Gastroesophageal sphincter (tissue), 4 donors: ENCODE measurements around the gene GALNT12. TPM values are rescaled to one million over a fixed set of nuclear protein-coding genes. Genes with fewer than 3 reads are reported as not detected.

Experiments
- ATAC-seq: fragments of 150-250 bp; one replicate; pipeline ENCODE4 v1.9.1; 2016; ENCODE audit warnings: mild to moderate bottlenecking, moderate library complexity
- H3K27ac ChIP-seq, 4 donors: fragments of 200-600 bp; sonication (generic) in 3 of 4; 1 replicate in 3 of 4; 2 replicates in 1 of 4; pipeline ENCODE4 v1.5.1; 2016 to 2019
- H3K27me3 ChIP-seq: fragments of 200-600 bp; sonication (generic); one replicate; pipeline ENCODE4 v1.5.1; 2019
- H3K36me3 ChIP-seq, 2 donors: fragments of 200-600 bp; sonication (generic); one replicate each; pipeline ENCODE4 v1.5.1; 2019; ENCODE audit warnings: control low read depth in 1 of 2
- H3K4me1 ChIP-seq, 3 donors: fragments of 200-600 bp; sonication (generic); 1 replicate in 2 of 3; 2 replicates in 1 of 3; pipeline ENCODE4 v1.5.1; 2016 to 2019; ENCODE audit warnings: control low read depth in 2 of 3
- H3K4me3 ChIP-seq, 2 donors: fragments of 200-600 bp; sonication (generic); one replicate each; pipeline ENCODE4 v1.5.1; 2019; ENCODE audit warnings: mild to moderate bottlenecking in 1 of 2, moderate library complexity in 1 of 2
- H3K9me3 ChIP-seq, 3 donors: fragments of 200-600 bp; sonication (generic); one replicate each; pipeline ENCODE4 v1.5.1; 2017 to 2019; ENCODE audit warnings: control low read depth in 2 of 3
- CTCF ChIP-seq, 4 experiments: fragments of 200-600 bp in 2 of 4; fragments of 450-650 bp in 2 of 4; sonication (generic) in 1 of 4; IDR thresholded peaks; one replicate each; pipeline ENCODE4 v1.5.1; 2017 to 2019; ENCODE audit warnings: antibody characterized with exemption in 4 of 4, mild to moderate bottlenecking in 2 of 4, moderate library complexity in 2 of 4
- EP300 ChIP-seq: sonication (generic); formaldehyde crosslinking; IDR thresholded peaks from one replicate; pipeline ENCODE4 v1.6.1; 2017; ENCODE audit warnings: antibody characterized with exemption, mild to moderate bottlenecking
- POLR2A ChIP-seq, 2 donors: fragments of 450-650 bp; IDR thresholded peaks; one replicate each; pipeline ENCODE4 v1.6.1; 2017; ENCODE audit warnings: antibody characterized with exemption in 2 of 2, mild to moderate bottlenecking in 2 of 2, moderate library complexity in 1 of 2
- POLR2AphosphoS5 ChIP-seq: sonication (generic); formaldehyde crosslinking; IDR thresholded peaks from one replicate; pipeline ENCODE4 v1.6.1; 2017; ENCODE audit warnings: antibody characterized with exemption
- WGBS, 2 donors: methylation state at CpG; one replicate each; pipeline ENCODE4 v1.1.5; 2018; ENCODE audit warnings: low coverage in 1 of 2; 5-methylcytosine and 5-hydroxymethylcytosine counted together
- total RNA-seq, 4 donors: library from RNA; depleted of rRNA; stranded (reverse); fragments of >200 nt; gene quantifications; one replicate each; pipeline ENCODE4 v1.1.0, GENCODE V29; 2016

The GALNT12 gene
- total RNA-seq, 4 donors from 2014 or later: 13.7 to 34.6 (median 15.2) TPM

- Histone ChIP-seq H3K27ac (no peak overlapping the region), H3K27me3 (no peaks in the 10 kb centered on the region), H3K9me3 (no peaks in the 10 kb centered on the region), H3K36me3 (no peaks in the 10 kb centered on the region), H3K4me3 (no peak overlapping the region), H3K4me1 (peaks cover 0 to 20% (median 5%) of the 10 kb centered on the region in 3 donors)
- ATAC-seq: no peak
- TF ChIP-seq POLR2AphosphoS5 (no peak), POLR2A (IDR thresholded peaks at IDR 0.05) (no peak), CTCF (IDR thresholded peaks at IDR 0.05) (no peak), EP300 (no peak)
- WGBS, 2 donors: 94% methylated on average over 3 of the region's 5 CpGs; no CpG with 5 or more reads in 1 of the 2 donors
These were observed 67.3 kb downstream of the GALNT12 start for GRCh38 chr9:98874721-98875255.

GRCh38 chr9:98875536-98875935, 68.1 kb downstream of the GALNT12 start:
- 83 to 99% methylated on average over 2 to 5 of the region's 5 CpGs for whole genome bisulfite sequencing, 2 donors
- TF ChIP-seq EP300 (no peak), CTCF (IDR thresholded peaks at IDR 0.05) (no peak), POLR2A (IDR thresholded peaks at IDR 0.05) (no peak), POLR2AphosphoS5 (no peak)
- ATAC-seq: no peak

DNA sequence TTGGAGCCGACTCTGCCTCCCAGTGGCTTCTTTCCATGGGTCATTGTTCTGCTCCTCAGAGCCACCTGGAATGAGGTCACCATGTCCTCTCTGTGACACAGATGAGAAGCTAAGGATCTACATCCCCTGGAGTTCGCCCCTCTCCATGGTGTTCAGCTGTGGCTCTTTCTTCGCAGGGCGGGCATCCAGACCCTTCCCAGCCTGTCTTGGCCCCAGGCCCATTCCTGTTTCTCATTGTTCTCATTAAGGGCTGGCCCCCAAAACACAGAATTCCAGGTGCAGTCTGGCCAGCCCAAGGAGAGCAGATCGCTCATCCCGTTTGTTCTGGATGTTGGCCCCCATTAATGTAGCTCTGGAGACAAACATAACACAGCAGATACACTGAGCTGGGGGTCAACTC, 69.8 kb downstream of the GALNT12 start:
- no peak overlapping the region for H3K4me3 ChIP-seq
- no peaks in the 10 kb centered on the region for H3K9me3 ChIP-seq
- TF ChIP-seq CTCF (IDR thresholded peaks at IDR 0.05) (no peak), EP300 (no peak), POLR2A (IDR thresholded peaks at IDR 0.05) (no peak), POLR2AphosphoS5 (no peak)
- H3K4me1 ChIP-seq: peaks cover 0 to 40% (median 5%) of the 10 kb centered on the region in 3 donors
- no peaks in the 10 kb centered on the region for H3K27me3 ChIP-seq
- WGBS, 2 donors: no CpG with 5 or more reads among the region's 6 CpGs
- no peak for ATAC-seq
- no peak overlapping the region for H3K27ac ChIP-seq
- H3K36me3 ChIP-seq: no peaks in the 10 kb centered on the region

More at GRCh38 chr9:98875536-98875935, 68.1 kb downstream of the GALNT12 start:
- Histone ChIP-seq H3K27me3 (no peaks in the 10 kb centered on the region), H3K27ac (no peak overlapping the region), H3K9me3 (no peaks in the 10 kb centered on the region), H3K4me3 (no peak overlapping the region), H3K36me3 (no peaks in the 10 kb centered on the region), H3K4me1 (peaks cover 0 to 27% (median 5%) of the 10 kb centered on the region in 3 donors)

GRCh38 chr9:98879094-98879962, 71.9 kb downstream of the GALNT12 start:
- Histone ChIP-seq H3K27me3 (no peaks in the 10 kb centered on the region), H3K4me3 (no peak overlapping the region), H3K36me3 (no peaks in the 10 kb centered on the region), H3K9me3 (no peaks in the 10 kb centered on the region), H3K27ac (peak overlapping the region in 1 of 4 donors; percentile 1), H3K4me1 (peaks cover 0 to 40% (median 3%) of the 10 kb centered on the region in 3 donors)
- no peak for ATAC-seq
- TF ChIP-seq POLR2AphosphoS5: no peak
- TF ChIP-seq POLR2A (IDR thresholded peaks at IDR 0.05): no peak
- TF ChIP-seq EP300: no peak
- 64 to 65% methylated on average over 3 to 5 of the region's 5 CpGs for WGBS, 2 donors

DNA sequence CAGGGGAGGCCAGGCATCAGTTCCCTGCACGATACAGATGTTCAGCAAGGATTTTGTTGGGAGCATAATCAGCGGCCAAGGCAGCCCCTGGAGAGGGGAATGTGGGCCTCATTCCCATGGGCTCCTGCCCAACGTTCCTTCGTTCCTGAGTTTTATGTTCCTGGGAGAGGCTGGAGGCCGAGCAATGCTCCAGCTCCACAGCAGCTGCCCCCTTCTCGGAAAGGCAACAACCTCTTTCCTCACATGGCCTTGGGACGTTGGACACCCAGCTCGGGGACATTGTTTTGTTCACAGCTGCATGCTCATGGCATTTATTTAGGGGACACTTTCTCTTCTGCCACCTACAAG, 72.5 kb downstream of the GALNT12 start:
- Histone ChIP-seq H3K4me3 (no peak overlapping the region), H3K27ac (peak overlapping the region in 1 of 4 donors; percentile 1), H3K36me3 (no peaks in the 10 kb centered on the region), H3K27me3 (no peaks in the 10 kb centered on the region), H3K4me1 (peaks cover 0 to 38% (median 2%) of the 10 kb centered on the region in 3 donors), H3K9me3 (no peaks in the 10 kb centered on the region)
- TF ChIP-seq POLR2AphosphoS5: no peak
- TF ChIP-seq CTCF (IDR thresholded peaks at IDR 0.05): no peak
- no peak for TF ChIP-seq EP300
- TF ChIP-seq POLR2A (IDR thresholded peaks at IDR 0.05): no peak
- 20% methylated on average over 1 of the region's 8 CpGs; no CpG with 5 or more reads in 1 of the 2 donors for WGBS, 2 donors
- ATAC-seq: no peak
